Ovary (tissue), 9 donors: ENCODE results near the gene SLC16A3. TPM values are rescaled to one million over a fixed set of nuclear protein-coding genes. Genes with fewer than 3 reads are reported as not detected.
"Not testable (repeated sequence)": the region's sequence is repeated elsewhere in the genome, so short reads cannot be mapped to it uniquely, and the experiment has no call there.

ENCODE experiments used
- DNase-seq, 5 donors: peaks; one replicate each; pipeline ENCODE4 v3.0.0-alpha.2; 2019 to 2020
- H3K27ac ChIP-seq, 2 donors: fragments of 200-600 bp; one replicate each; pipeline versions ENCODE4 v1.5.1 to v1.8.0; 2019 to 2022
- H3K27me3 ChIP-seq: fragments of 200-600 bp; one replicate; pipeline ENCODE4 v1.8.0; 2022
- H3K36me3 ChIP-seq: fragments of 200-600 bp; sonication (generic); one replicate; pipeline ENCODE4 v1.5.1; 2019
- H3K4me1 ChIP-seq: one replicate; pipeline ENCODE4 v1.8.1; 2013; ENCODE audit warnings: mild to moderate bottlenecking, moderate library complexity; ENCODE audit not compliant: insufficient read depth
- H3K4me3 ChIP-seq: fragments of 200-600 bp; sonication (generic); one replicate; pipeline ENCODE4 v1.5.1; 2017
- H3K9me3 ChIP-seq, 2 donors: fragments of 200-600 bp in 1 of 2; sonication (generic) in 1 of 2; one replicate each; pipeline versions ENCODE4 v1.5.1 to v1.8.1; 2013 to 2019; ENCODE audit warnings: mild to moderate bottlenecking in 1 of 2, moderate library complexity in 1 of 2
- CTCF ChIP-seq, 3 donors: fragments of 450-650 bp in 2 of 3; fragments of 200-600 bp in 1 of 3; IDR thresholded peaks; one replicate each; pipeline versions ENCODE4 v1.5.1 to v1.8.0; 2016 to 2022; ENCODE audit warnings: antibody characterized with exemption in 3 of 3, mild to moderate bottlenecking in 1 of 3
- EP300 ChIP-seq: sonication (generic); formaldehyde crosslinking; IDR thresholded peaks from one replicate; pipeline ENCODE4 v1.6.1; 2017; ENCODE audit warnings: antibody characterized with exemption
- POLR2A ChIP-seq: fragments of 450-650 bp; IDR thresholded peaks from one replicate; pipeline ENCODE4 v1.6.1; 2017; ENCODE audit warnings: antibody characterized with exemption, mild to moderate bottlenecking, moderate library complexity
- WGBS, 3 donors: extraction: QIAGEN DNeasy Blood & Tissue Kit in 1 of 3; methylation state at CpG; one replicate each; pipeline versions ENCODE4 v1.1.5 to v1.1.7; 2013 to 2017; 5-methylcytosine and 5-hydroxymethylcytosine counted together
- intact Hi-C, 4 donors: fragments of 100-400 bp; cut with DNase I; formaldehyde crosslinking; loops; one replicate each; pipeline versions ENCODE4 v1.11.0 to v1.15.1; 2022 to 2023
- polyA plus RNA-seq, 2 donors: library from polyadenylated mRNA; stranded (reverse); fragments of 200-250 nt in 1 of 2; fragments of 350-450 nt in 1 of 2; fragmentation: Illumina TruSeq in 1 of 2; extraction: RNeasy Lipid Tissue Mini Kit (QIAGEN cat#74804) in 1 of 2; gene quantifications; one replicate each; pipeline ENCODE4 v1.2.3, GENCODE V29; 2013 to 2014
- total RNA-seq, 7 donors: library from RNA; depleted of rRNA in 2 of 7; stranded (reverse); fragments of >200 nt in 2 of 7; fragmentation: NEBNext Ultra II Directional in 3 of 7; extraction: Animal tissue kit (Norgen Biotek cat#: 25700) in 3 of 7; gene quantifications; one replicate each; pipeline versions ENCODE4 v1.1.0 to v1.2.4, GENCODE V29; 2016 to 2023
- donor health status: DM: no; HTN: no; CAD: no; lungs with moderate emphysema.
- donor health status: DM: no; HTN: no; CAD: no.
- donor health status: Bipolar disorder and iron deficiency.
- donor health status: DM: yes; HTN: yes; CAD: no.
- donor health status: DM: no; HTN: no; CAD: no.
- donor health status: DM: yes; HTN: yes; CAD: no.

Gene SLC16A3
- total and polyA plus RNA-seq, 9 donors, result 3.5 to 23.2 (median 15.8) TPM

- H3K4me1 ChIP-seq, result no peaks in the 10 kb centered on the region
- TF ChIP-seq EP300, result no peak
- no peak for TF ChIP-seq POLR2A
- TF ChIP-seq CTCF (IDR thresholded peaks at IDR 0.05), result no peak
- WGBS, 3 donors, result 73 to 87% (median 82%) methylated on average over 5 of the region's 5 CpGs
- intact Hi-C loops, result loop anchor here in 1 of 4 donors (5.0 kb wide), 1 partner anchor 57 kb away; no protein-coding TSS in a partner anchor
- H3K9me3 ChIP-seq, result no peaks in the 10 kb centered on the region
- no peak for DNase-seq
- no peaks in the 10 kb centered on the region for H3K27me3 ChIP-seq
- H3K4me3 ChIP-seq, result no peak overlapping the region
- no peaks in the 10 kb centered on the region for H3K36me3 ChIP-seq
- no peak overlapping the region for H3K27ac ChIP-seq
Observed at GRCh38 chr17:82184761-82185160, 44.1 kb upstream of the SLC16A3 start.

DNA sequence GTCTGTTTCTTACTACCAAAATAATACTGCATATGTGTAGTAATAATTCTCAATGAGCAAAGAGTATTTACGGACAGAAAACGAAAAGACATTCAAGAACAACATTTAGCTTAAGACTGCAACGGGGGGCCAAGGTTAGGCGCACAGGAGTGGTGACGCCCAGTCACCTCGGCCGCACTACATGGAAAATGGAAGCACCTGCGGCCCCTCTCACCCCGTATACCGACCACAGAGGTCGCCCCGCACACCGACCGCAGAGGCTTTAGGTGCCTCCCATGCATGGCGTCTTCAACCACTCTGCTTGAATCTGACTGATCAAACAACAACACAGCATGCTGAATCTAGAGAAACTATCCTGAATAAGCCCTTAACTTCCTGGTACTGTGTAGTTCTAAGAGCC, 42.6 kb upstream of the SLC16A3 start:
- DNase-seq, result no peak
- intact Hi-C loops, result loop anchor here in 1 of 4 donors (5.0 kb wide), 1 partner anchor 59 kb away; no protein-coding TSS in a partner anchor
- WGBS, 3 donors, result 92 to 93% (median 93%) methylated on average over 15 of the region's 15 CpGs
- H3K27me3 ChIP-seq, result no peaks in the 10 kb centered on the region
- no peaks in the 10 kb centered on the region for H3K4me1 ChIP-seq
- no peaks in the 10 kb centered on the region for H3K36me3 ChIP-seq
- no peak overlapping the region for H3K4me3 ChIP-seq
- no peaks in the 10 kb centered on the region for H3K9me3 ChIP-seq
- no peak overlapping the region for H3K27ac ChIP-seq
- TF ChIP-seq CTCF (IDR thresholded peaks at IDR 0.05) (no peak), POLR2A (no peak), EP300 (no peak)

DNA sequence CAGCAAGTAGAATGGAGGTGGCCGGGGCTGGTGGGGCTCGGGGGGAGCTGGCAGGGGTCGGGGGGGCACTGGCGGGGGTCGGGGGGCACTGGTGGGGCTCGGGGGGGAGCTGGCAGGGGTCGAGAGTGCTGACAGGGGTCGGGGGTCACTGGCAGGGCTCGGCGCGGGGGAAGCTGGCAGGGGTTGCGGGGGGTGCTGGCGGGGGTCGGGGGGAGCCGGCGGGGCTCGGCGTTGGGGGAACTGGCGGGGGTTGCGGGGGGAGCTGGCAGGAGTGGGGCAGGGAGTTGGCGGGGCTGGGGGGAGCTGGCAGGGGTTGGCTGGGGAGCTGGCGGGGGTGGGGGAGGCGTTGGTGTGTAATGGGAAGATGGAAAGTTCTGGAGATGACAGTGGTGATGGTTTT, 41.3 kb upstream of the SLC16A3 start:
- Histone ChIP-seq H3K27ac (no peak overlapping the region), H3K9me3 (no peaks in the 10 kb centered on the region), H3K27me3 (no peaks in the 10 kb centered on the region), H3K36me3 (no peaks in the 10 kb centered on the region), H3K4me3 (no peak overlapping the region), H3K4me1 (no peaks in the 10 kb centered on the region)
- intact Hi-C loops, result loop anchor here in 1 of 4 donors (5.0 kb wide), 1 partner anchor 60 kb away; no protein-coding TSS in a partner anchor
- 83 to 89% (median 88%) methylated on average over 9 to 23 of the region's 23 CpGs for WGBS, 3 donors
- DNase-seq, result no peak
- TF ChIP-seq EP300 (no peak), CTCF (IDR thresholded peaks at IDR 0.05) (no peak), POLR2A (no peak)

- no peak overlapping the region for H3K27ac ChIP-seq
- DNase-seq, result no peak
- TF ChIP-seq EP300 (no peak), CTCF (IDR thresholded peaks at IDR 0.05) (no peak), POLR2A (no peak)
- H3K9me3 ChIP-seq, result no peaks in the 10 kb centered on the region
- H3K4me3 ChIP-seq, result no peak overlapping the region
- intact Hi-C loops, result loop anchor here in 1 of 4 donors (5.0 kb wide), 1 partner anchor 61 kb away; no protein-coding TSS in a partner anchor
- no peaks in the 10 kb centered on the region for H3K36me3 ChIP-seq
- no peaks in the 10 kb centered on the region for H3K4me1 ChIP-seq
- 85 to 88% (median 87%) methylated on average over 26 of the region's 26 CpGs for WGBS, 3 donors
- no peaks in the 10 kb centered on the region for H3K27me3 ChIP-seq
Observed at GRCh38 chr17:82188001-82188961, 40.6 kb upstream of the SLC16A3 start.

DNA sequence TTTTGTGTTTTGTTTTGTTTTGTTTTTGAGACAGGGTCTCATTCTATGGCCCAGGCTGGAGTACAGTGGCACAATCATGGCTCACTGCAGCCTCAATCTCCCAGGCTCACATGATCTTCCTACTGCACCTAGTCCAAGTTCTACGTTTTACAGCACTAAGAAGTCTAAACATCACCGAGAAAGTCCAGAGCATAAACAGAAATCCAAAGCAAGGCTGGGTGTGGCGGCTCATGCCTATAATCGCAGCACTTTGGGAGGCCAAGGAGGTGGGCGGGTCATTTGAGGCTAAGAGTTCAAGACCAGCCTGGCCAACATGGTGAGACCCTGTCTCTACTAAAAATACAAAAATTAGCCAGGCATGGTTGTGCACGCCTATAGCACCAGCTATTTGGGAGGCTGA, 35.8 kb upstream of the SLC16A3 start:
- intact Hi-C loops, H3K27ac ChIP-seq: not testable (repeated sequence)
- WGBS, 3 donors, result 61 to 75% (median 67%) methylated on average over 6 of the region's 6 CpGs

More for the DNA sequence above, 35.8 kb upstream of the SLC16A3 start:
- H3K27me3 ChIP-seq, DNase-seq, H3K4me1 ChIP-seq, H3K36me3 ChIP-seq, H3K4me3 ChIP-seq, H3K9me3 ChIP-seq: not testable (repeated sequence)
